Caco-2 (cell line): ENCODE measurements around the gene PCDHGA2. TPM values are rescaled to one million over a fixed set of nuclear protein-coding genes. Genes with fewer than 3 reads are reported as not detected.
A peak's percentile ranks its signal among the peaks of the same experiment; 100 is the strongest.

Source experiments
- BruUV-seq: library from RNA; stranded (reverse); fragments of 400-500 nt; replicated peaks from 2 replicates; lab custom pipeline; 2021; lab: Mats Ljungman, UMichigan
- CTCF ChIA-PET: fragments of 300-600 bp; sonication (Branson Sonifier 250); formaldehyde crosslinking; loops from one replicate; lab custom pipeline; 2022; ENCODE audit warnings: antibody characterized with exemption; lab: Charles Lee
- POLR2A ChIA-PET: fragments of 300-600 bp; sonication (Branson Sonifier 250); formaldehyde crosslinking; loops from one replicate; lab custom pipeline; 2022; ENCODE audit warnings: antibody characterized with exemption; lab: Charles Lee
- DNase-seq, 2 experiments: peaks; one replicate each; pipeline versions ENCODE4 v3.0.0 to v3.0.0-alpha.2; 2020 to 2022
- H3K27me3 ChIP-seq: replicated peaks from 2 replicates; pipeline ENCODE4 v1.6.0; 2011; ENCODE audit warnings: low read length; ENCODE audit not compliant: control insufficient read depth, insufficient read depth
- H3K36me3 ChIP-seq: 2 replicates; pipeline ENCODE4 v1.5.1; 2011; ENCODE audit warnings: low read length; ENCODE audit not compliant: control insufficient read depth, insufficient read depth
- H3K4me1 ChIP-seq: fragments of 250-450 bp; sonication (Bioruptor Pico); 2 replicates; pipeline ENCODE4 v1.5.1; 2020; ENCODE audit warnings: mild to moderate bottlenecking
- H3K4me3 ChIP-seq: 2 replicates; pipeline ENCODE4 v1.5.1; 2011; ENCODE audit warnings: low read depth, mild to moderate bottlenecking, control low read depth, low read length
- H3K9me3 ChIP-seq: fragments of 250-450 bp; sonication (Bioruptor Pico); 2 replicates; pipeline ENCODE4 v1.5.1; 2020; ENCODE audit warnings: mild to moderate bottlenecking, moderate library complexity
- H3K27ac Mint-ChIP-seq: one replicate; pipeline ENCODE4 v1.8.0; 2022; ENCODE audit warnings: mixed read lengths; ENCODE audit not compliant: unreplicated experiment
- H3K27me3 Mint-ChIP-seq: one replicate; pipeline ENCODE4 v1.8.0; 2022; ENCODE audit warnings: mixed read lengths; ENCODE audit not compliant: insufficient read depth, unreplicated experiment
- H3K36me3 Mint-ChIP-seq: one replicate; pipeline ENCODE4 v1.8.0; 2022; ENCODE audit warnings: mild to moderate bottlenecking, mixed read lengths; ENCODE audit not compliant: insufficient read depth, unreplicated experiment
- H3K4me1 Mint-ChIP-seq: one replicate; pipeline ENCODE4 v1.8.0; 2022; ENCODE audit warnings: low read depth, mixed read lengths; ENCODE audit not compliant: unreplicated experiment
- H3K4me3 Mint-ChIP-seq: one replicate; pipeline ENCODE4 v1.8.0; 2022; ENCODE audit warnings: mild to moderate bottlenecking, moderate library complexity, mixed read lengths; ENCODE audit not compliant: unreplicated experiment
- H3K9me3 Mint-ChIP-seq: one replicate; pipeline ENCODE4 v1.8.0; 2022; ENCODE audit warnings: mixed read lengths; ENCODE audit not compliant: unreplicated experiment
- intact Hi-C: fragments of 100-400 bp; cut with micrococcal nuclease; formaldehyde crosslinking; loops from one replicate; pipeline ENCODE4 v1.10.0; 2022; ENCODE audit not compliant: unreplicated experiment
- total RNA-seq: library from RNA; stranded (reverse); gene quantifications from 2 replicates; pipeline ENCODE4 v1.2.3, GENCODE V29; 2022
- TF ChIP-seq, protein P1 (sequence below), 2 experiments: fragments of 200-600 bp in 1 of 2; IDR thresholded peaks; 1 replicate in 1 of 2; 2 replicates in 1 of 2; pipeline versions ENCODE4 v1.5.1 to v1.8.0; 2011 to 2022; ENCODE audit warnings: antibody characterized with exemption in 1 of 2, control low read depth in 1 of 2, inconsistent platforms in 1 of 2, low read depth in 1 of 2, low read length in 1 of 2, mild to moderate bottlenecking in 1 of 2, moderate library complexity in 1 of 2; ENCODE audit not compliant: insufficient read depth in 1 of 2, severe bottlenecking in 1 of 2, unreplicated experiment in 1 of 2

The PCDHGA2 gene
- total RNA-seq, 1 experiment from 2014 or later: 0.20 TPM

DNA sequence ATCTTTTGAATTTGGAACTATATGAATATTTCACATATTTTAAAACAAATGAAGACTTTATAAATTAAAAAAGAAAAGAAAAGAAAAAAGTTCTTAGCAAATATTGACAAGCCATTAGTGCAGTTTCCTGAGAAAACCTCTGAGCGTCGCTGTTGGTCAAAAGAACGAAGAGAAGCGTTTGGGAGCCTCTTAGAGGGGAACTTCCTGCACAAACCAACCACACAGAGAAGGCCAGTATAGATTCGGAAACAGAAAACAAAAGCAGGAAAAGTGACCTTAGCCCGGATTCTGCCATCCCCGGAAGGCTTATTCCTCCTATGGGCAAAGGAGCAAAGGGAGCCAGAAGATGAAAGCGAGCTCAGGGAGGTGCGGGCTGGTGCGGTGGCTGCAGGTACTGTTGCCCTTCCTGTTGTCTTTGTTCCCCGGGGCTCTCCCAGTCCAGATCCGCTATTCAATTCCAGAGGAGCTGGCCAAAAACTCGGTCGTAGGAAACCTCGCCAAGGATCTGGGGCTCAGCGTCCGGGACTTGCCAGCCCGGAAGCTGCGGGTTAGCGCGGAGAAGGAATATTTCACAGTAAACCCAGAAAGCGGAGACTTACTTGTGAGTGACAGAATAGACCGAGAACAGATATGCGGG, 21.3 kb downstream of the PCDHGA2 start, which contains the start of gene PCDHGB2:
Gene PCDHGB2 (plus strand): TSS at position 205 of the 637 bp plus-strand sequence. CDS start 142 bp downstream, at position 347.
- BruUV-seq: TSS peak; percentile 44
- POLR2A ChIA-PET: no interaction called here
- peak within 1 kb of the TSS; percentile 31 for H3K27ac Mint-ChIP-seq

DNA sequence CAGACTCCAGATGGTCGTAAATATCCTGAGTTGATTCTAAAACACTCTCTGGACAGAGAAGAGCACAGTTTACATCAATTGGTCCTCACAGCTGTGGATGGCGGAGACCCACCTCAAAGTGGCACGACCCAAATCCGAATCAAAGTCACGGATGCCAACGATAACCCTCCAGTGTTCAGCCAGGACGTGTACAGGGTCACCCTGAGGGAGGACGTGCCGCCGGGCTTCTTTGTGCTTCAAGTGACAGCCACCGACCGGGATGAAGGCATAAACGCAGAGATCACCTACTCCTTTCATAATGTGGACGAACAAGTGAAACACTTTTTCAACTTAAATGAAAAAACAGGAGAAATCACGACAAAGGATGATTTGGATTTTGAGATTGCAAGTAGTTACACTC, 22.1 kb downstream of the PCDHGA2 start:
- Histone ChIP-seq H3K27me3 (no peaks in the 10 kb centered on the region), H3K36me3 (no peaks in the 10 kb centered on the region), H3K4me1 (no peaks in the 10 kb centered on the region), H3K9me3 (no peaks in the 10 kb centered on the region), H3K4me3 (no peak overlapping the region)
- Mint-ChIP-seq H3K4me3 (no peak overlapping the region), H3K9me3 (peaks cover 28% of the 10 kb centered on the region), H3K36me3 (no peaks in the 10 kb centered on the region), H3K27ac (no peak overlapping the region), H3K4me1 (no peaks in the 10 kb centered on the region), H3K27me3 (no peaks in the 10 kb centered on the region)
- no peak for DNase-seq
- intact Hi-C loops: no loop called here
- POLR2A ChIA-PET: no interaction called here
- TF ChIP-seq, protein P1, sequence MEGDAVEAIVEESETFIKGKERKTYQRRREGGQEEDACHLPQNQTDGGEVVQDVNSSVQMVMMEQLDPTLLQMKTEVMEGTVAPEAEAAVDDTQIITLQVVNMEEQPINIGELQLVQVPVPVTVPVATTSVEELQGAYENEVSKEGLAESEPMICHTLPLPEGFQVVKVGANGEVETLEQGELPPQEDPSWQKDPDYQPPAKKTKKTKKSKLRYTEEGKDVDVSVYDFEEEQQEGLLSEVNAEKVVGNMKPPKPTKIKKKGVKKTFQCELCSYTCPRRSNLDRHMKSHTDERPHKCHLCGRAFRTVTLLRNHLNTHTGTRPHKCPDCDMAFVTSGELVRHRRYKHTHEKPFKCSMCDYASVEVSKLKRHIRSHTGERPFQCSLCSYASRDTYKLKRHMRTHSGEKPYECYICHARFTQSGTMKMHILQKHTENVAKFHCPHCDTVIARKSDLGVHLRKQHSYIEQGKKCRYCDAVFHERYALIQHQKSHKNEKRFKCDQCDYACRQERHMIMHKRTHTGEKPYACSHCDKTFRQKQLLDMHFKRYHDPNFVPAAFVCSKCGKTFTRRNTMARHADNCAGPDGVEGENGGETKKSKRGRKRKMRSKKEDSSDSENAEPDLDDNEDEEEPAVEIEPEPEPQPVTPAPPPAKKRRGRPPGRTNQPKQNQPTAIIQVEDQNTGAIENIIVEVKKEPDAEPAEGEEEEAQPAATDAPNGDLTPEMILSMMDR (IDR thresholded peaks at IDR 0.05; ENCODE audit: insufficient read depth in 1 of 2, low read depth in 1 of 2, low read length in 1 of 2, severe bottlenecking in 1 of 2, unreplicated experiment in 1 of 2): no peak
- CTCF ChIA-PET: no interaction called here
- BruUV-seq: no TSS peak

More for the DNA sequence above, 21.3 kb downstream of the PCDHGA2 start, which contains the start of gene PCDHGB2:
- CTCF ChIA-PET: no interaction called here
- H3K27me3 ChIP-seq: no peaks in the 10 kb centered on the region
- intact Hi-C loops: loop anchor here (1.0 to 2.0 kb wide), 3 partner anchors 33 to 205 kb away; no protein-coding TSS in a partner anchor
- H3K9me3 ChIP-seq: no peaks in the 10 kb centered on the region; the same call in 1 of the 2 replicates
- TF ChIP-seq, protein P1 (IDR thresholded peaks at IDR 0.05; ENCODE audit: insufficient read depth in 1 of 2, low read depth in 1 of 2, low read length in 1 of 2, severe bottlenecking in 1 of 2, unreplicated experiment in 1 of 2): peak; percentile 40 to 47
- H3K4me1 ChIP-seq: no peaks in the 10 kb centered on the region
- H3K4me3 ChIP-seq: no peak within 1 kb of the TSS
- Mint-ChIP-seq H3K27me3 (no peaks in the 10 kb centered on the region), H3K4me3 (peak within 1 kb of the TSS; percentile 36), H3K36me3 (no peaks in the 10 kb centered on the region), H3K4me1 (no peaks in the 10 kb centered on the region), H3K9me3 (peaks cover 21% of the 10 kb centered on the region)
- H3K36me3 ChIP-seq: no peaks in the 10 kb centered on the region
- DNase-seq: peak in 1 of 2 experiments; percentile 15

GRCh38 chr5:141362719-141363118, 24.2 kb downstream of the PCDHGA2 start:
- Histone ChIP-seq H3K4me1 (no peaks in the 10 kb centered on the region), H3K27me3 (no peaks in the 10 kb centered on the region), H3K9me3 (no peaks in the 10 kb centered on the region), H3K36me3 (no peaks in the 10 kb centered on the region), H3K4me3 (no peak overlapping the region)
- Mint-ChIP-seq H3K4me1 (no peaks in the 10 kb centered on the region), H3K27me3 (no peaks in the 10 kb centered on the region), H3K36me3 (no peaks in the 10 kb centered on the region), H3K27ac (no peak overlapping the region), H3K4me3 (no peak overlapping the region), H3K9me3 (peaks cover 31% of the 10 kb centered on the region)
- CTCF ChIA-PET: no interaction called here
- no peak for DNase-seq
- intact Hi-C loops: no loop called here
- BruUV-seq: no TSS peak
- POLR2A ChIA-PET: no interaction called here
- TF ChIP-seq, protein P1 (IDR thresholded peaks at IDR 0.05; ENCODE audit: insufficient read depth in 1 of 2, low read depth in 1 of 2, low read length in 1 of 2, severe bottlenecking in 1 of 2, unreplicated experiment in 1 of 2): no peak
